T-helper 1 cell (primary cell): ENCODE data around the gene RGS4.
A peak's percentile ranks its signal among the peaks of the same experiment; 100 is the strongest.
"Not testable (repeated sequence)": the region's sequence is repeated elsewhere in the genome, so short reads cannot be mapped to it uniquely, and the experiment has no call there.

Experiments
- DNase-seq, 5 donors: peaks; one replicate each; pipeline ENCODE4 v3.0.0-alpha.2; 2012 to 2020

Gene RGS4

DNA sequence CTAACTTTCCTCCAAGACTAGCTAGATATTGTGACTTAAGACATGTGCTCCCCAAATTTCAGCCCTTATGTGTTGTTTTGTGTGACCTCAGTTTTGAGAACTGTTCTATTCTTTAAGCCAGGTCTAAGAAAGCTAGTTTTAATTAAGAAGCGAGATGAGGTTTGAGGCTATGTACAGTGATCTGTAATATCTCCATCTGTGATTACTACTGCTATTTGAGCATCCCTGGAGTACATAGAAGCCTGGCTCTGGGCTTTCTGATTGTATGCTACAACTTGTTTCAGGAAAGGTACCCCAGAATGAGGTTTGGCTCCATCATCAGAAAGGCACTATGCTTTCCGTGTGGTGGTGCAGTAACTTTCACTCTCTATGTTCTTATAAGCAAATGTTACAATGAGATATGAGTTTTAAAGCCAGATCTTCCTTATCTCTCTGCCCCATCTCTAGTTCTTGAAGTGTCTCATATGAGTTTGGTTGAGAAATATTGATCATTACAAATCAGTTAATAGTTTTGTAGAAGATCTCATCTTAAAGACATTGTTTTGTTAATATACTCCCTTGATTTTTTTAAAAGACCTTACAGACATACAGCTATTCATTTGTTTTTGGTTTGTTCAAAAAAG is 605 bp downstream of the RGS4 start:
- no peak for DNase-seq

DNA sequence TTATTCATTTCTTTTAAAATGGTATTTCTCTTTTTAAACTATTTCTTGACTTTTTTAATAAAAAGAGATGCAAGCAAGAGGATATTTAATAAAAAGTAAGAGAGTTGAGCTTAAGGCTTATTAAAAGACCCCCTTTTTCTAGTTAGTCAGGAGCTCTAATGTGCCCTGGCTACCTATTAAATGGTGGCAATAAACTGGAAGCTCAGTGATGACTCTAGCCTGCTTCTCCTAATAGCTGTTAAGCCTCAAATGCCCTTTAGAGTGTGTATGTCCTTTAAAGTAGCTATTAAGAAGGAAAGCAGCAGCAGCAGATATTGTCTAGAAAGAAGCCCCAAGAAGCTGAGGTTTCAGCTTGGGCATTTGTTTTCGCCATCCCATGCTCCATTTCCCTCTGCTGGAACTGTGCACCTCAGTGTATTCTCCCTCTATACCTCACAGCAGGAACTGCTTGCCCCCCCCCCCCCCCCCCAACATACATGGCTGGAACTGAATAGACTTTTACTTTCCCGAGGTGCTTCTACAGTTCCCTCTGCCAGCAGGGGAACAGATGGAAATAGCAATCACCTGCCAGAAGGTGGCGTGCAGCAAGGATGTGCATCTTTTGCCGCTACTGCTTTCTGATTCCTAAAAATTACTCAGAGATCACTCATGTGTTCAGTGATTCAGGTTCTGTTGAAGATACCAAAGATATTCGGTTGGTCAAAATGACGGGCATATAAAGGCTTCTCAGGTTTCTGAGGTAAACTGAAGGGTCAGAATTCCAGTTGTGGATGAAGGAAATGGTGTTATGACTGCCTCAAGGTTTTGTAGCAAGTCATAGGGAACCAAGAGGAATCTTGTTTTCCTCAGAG is 2.5 kb downstream of the RGS4 start:
- DNase-seq, result peak in 3 of 5 donors; percentile 5 to 36 (median 31)

DNA sequence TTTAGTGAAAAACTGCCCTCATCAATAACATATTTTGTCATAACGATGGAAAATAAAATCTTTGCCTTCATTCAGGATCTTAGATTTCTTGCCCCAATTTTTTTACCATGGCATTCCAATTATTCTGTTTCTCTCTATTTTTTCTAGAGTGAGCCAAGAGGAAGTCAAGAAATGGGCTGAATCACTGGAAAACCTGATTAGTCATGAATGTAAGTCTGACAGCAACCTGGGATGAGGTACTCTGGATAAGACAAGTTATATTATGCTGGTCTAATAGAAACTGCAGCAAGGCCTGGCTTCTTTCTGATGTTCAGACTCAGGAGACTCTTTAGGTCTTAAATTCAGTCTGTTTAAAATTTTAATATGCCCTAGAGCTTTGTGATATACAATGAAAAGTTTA is 3.5 kb downstream of the RGS4 start:
- no peak for DNase-seq

DNA sequence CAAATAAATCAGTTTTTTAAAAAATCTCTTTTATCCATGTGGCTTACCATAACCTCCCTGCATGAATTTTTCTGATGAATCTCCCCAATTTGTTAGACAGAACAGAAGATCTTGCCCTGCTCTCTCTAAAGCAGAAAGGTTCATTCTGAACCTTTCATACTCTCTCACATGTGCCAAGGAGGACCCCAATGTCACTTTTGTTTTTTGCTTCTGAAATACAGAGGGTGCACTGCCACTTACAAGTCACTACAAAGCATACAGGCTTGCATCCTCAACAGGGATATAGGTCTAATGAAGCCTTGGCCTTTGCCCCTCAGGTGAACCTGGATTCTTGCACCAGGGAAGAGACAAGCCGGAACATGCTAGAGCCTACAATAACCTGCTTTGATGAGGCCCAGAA is 4.8 kb downstream of the RGS4 start:
- DNase-seq, result no peak

DNA sequence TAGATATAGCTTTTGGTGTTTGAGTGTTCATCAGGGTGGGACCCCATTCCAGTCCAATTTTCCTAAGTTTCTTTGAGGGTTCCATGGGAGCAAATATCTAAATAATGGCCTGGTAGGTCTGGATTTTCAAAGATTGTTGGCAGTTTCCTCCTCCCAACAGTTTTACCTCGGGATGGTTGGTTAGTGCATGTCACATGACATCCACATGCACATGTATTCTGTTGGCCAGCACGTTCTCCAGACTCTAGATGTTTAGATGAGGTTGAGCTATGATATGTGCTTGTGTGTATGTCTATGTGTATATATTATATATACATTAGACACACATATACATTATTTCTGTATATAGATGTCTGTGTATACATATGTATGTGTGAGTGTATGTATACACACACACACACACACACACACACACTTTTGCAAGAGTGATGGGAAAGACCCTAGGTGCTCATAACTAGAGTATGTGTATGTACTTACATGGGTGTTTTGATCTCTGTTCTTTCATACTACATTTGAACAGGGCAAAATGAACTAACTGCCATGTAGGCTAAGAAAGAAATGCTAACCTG is 5.6 kb downstream of the RGS4 start:
- DNase-seq, result no peak

DNA sequence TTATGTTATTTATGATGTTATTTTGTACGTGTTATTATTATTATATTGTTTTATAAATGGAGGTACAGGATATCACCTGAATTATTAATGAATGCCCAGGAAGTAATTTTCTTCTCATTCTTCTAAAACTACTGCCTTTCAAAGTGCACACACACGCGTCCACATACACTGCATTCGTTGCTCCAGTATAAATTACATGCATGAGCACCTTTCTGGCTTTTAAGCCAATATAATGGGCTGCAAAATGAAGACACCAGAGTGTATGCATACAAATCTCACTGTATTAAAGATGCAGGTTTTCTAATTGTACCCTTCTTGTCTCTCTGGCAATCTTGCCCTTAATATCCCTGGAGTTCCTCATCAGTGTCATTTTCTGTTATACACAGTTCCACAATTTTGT is 6.9 kb downstream of the RGS4 start:
- DNase-seq, result no peak

DNA sequence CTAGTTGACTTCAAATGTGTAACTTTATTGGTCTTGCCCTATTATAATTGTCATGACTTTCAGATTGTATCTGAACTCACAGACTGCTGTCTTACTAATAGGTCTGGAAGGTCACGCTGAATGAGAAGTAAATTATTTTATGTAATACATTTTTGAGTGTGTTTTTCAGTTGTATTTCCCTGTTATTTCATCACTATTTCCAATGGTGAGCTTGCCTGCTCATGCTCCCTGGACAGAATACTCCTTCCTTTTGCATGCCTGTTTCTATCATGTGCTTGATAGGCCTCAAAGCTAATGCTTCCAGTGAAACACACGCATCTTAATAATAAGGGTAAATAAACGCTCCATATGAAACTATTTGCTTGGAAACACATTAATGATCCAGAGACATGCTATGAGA is 7.3 kb downstream of the RGS4 start:
- no peak for DNase-seq

DNA sequence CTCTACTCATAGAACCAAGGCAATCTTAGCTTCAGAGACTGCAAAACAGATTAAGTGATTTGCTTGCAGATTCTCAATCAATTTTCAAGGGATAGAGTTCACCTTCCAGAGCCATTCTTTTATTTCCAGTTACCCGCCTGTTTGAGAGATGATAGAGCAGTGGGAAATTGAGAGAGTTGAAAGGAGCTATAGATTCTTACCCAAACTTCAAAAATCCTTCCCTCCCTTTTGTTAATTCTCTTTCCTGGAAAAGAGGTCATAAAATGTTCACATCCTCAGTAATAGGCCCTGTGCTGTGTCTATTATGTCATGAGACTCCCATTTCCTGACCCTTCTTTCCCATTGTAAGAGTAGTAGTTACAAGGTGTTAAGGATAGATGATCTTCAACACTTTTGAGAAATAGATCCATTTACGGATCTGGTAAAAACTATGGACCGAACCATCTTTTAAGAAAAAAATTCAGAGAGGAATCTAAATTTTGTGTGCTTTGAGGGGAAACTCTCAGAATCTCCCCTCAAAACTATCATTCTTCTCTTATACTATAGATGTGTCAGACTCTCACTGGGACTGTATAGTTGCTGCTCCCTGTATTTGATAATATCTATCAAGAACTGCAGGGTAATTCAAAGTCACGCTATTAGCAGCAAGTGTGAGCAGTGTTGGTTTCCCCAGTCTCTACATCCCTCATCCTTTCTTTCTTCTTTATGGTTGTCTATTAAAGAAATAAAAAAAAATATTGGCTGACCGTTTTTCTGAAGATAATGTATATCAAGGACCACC is 8.0 kb downstream of the RGS4 start:
- DNase-seq, result no peak

DNA sequence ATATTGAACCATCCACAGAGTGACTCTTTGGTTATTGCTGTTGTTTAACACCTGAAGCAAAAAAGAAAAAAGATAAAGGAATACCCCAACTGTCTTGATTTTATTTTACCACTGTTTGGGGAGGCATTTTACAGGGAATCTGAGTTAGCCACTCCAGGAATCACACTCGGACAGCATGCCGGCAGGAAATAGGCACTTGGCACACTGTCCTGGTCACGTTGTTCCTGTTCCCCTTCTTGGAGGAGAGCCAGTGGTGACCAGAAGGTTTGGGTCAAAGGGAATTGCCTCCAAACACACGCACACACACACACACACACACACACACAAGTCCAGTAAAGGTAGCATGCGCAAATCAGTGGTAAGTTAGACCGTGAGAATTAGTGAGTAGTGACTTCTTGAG is 13.8 kb downstream of the RGS4 start:
- no peak for DNase-seq

DNA sequence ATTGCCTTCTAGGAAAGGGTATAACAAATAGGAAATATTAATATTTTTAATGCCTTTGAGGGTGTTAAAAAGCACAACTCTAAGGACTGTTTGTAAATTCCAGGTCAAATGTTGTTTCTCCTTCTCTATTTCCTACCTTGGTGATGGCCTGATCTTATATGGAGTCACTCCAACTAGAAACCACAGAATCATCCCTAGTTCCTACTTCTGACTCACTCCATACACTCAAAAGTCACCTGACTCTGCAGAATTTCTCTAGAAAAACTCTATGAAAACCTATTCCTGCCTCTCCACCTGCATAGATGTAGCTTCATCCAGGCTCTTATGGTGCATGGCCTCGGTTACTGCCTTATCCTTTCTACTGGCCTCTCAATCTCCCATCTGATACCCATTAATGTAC is 14.5 kb downstream of the RGS4 start:
- DNase-seq, result no peak

DNA sequence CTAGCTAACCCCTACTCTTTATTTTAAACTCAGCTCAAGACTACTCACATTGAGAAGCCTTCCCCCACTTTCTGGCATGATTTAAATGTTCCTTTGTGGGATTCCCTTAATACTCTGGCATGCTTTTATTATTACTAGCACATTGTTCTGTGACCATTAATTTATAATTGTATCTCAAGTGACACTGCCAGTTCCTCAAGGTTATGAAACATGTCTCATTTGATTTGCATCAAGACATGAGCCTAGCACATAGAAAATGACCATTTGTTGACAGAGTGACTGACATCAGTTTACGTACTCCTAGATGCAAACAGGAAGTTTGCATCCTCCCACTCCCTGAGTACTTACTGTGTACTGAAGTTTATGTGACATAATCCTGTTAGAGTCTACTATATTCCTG is 15.2 kb downstream of the RGS4 start:
- no peak for DNase-seq

DNA sequence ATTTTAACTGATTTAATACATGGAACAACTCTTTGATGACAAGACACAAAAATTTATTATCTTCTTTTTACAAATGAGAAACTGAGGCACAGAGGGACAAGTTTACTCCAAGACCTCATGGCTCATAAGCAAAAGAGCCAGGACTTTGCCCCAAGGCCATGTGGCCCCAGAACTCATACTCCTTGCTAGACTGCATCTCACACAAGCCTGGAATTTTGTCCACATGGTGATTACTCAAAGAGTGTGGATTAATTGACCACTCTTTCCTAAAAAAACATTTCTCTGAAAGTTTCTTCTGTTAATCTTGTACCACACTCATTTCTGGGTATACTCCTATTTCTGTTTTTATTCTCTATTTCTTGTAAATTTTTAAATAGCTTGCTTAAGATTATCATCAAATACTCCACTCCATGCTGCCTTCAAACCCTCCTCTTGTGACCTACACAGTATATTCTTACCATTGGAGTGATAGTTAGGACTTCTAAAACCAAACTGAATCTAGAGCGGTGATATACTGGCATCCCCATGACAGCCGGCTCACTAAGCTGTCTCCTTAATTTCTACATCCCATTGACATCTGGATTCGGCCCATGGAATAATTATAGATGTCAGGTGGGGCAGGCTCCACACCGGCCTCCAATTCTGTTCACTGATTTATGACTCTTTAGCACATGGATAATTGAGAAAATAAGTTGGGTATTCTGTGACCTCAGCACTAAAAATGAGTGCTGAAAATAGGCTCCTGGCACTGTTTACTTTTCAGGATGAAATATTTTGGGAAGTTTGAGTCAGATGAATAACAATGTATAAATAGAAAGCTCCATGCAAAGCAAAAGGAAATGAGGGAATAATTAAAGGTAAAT is 16.1 kb downstream of the RGS4 start:
- no peak for DNase-seq

DNA sequence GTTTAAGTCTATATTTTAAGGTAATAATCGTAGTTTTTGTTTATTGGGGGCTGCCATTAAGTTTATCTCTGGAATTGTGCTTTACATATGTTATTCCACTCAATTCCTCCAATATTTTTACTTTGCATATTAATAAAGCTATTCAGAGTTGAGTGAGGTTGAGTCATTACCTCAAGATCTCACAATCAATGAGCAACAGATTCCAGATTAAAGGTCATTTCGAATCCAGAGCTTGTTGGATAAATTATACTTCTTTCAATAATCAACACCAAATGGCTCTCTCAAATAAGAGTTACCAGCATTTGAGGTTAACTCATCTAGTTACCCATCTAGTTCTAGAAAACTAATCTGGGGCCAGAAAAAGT is 16.7 kb downstream of the RGS4 start:
- no peak for DNase-seq

DNA sequence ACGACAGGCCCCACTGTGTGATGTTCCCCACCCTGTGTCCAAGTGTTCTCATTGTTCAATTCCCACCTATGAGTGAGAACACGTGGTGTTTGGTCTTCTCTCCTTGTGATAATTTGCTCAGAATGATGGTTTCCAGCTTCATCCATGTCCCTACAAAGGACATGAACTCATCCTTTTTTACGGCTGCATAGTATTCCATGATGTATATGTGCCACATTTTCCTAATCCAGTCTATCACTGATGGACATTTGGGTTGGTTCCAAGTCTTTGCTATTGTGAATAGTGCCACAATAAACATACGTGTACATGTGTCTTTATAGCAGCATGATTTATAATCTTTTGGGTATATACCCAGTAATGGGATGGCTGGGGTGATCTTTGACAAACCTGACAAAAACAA is 20.0 kb downstream of the RGS4 start:
- not testable (repeated sequence) for DNase-seq

DNA sequence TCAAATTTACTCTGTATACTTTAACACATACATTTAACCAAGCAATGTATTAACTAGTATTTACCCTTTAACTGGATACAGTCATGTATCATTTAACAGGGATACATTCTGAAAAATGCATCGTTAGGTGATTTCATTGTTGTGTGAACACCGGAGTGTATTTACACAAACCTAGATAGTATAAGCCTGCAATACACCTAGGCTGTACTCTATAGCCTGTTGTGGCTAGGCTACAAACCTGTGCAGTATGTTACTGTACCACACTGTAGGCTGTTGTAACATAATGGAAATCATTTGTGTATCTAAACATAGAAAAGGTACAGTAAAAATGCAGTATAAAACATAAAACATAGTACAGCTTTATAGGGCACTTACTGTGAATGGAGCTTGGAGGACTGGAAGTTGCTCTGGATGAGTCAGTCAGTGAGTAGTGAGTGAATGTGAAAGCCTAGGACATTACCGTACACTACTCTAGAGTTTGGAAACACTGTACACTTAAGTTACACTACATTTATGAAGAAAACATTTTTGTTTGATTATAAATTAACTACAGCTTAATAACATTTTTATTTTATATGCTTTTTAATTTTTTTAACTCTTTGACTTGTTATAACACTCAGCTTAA is 21.3 kb downstream of the RGS4 start:
- DNase-seq, result no peak

DNA sequence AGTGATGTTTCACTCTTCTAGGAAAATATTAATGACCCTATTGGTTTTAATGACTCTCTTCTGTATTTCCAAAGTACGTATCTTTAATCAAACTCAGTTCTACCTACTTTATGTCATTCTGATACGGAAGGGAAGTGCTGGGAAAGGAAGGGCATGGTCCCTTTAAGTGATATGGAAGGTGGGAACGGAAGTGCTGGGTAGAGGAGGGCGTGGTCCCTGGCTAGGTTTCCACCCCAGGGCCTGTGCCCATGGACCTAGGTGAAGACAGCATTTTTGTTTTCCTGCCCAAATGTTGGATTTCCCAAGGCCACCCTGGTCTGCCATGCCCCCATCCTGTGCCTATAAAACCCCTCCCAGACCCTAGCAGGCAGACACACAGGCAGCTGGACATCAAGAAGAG is 24.0 kb downstream of the RGS4 start:
- DNase-seq, result no peak

DNA sequence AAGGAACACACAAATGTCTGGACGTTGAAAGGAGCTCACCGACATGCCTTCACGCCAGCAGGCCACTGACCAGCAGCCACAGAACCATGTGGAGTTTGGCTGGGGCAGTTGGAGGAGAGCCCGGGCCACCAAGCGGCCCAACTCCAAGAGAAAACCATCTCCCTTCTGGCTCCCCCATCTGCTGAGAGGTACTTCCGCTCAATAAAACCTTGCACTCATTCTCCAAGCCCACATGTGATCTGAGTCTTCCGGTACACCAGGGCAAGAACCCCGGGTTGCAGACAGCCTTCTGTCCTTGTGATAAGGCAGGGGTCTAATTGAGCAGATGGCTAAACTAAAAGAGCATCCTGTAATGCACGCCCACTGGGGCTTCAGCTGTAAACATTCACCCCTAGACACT is 24.4 kb downstream of the RGS4 start:
- DNase-seq, result no peak

DNA sequence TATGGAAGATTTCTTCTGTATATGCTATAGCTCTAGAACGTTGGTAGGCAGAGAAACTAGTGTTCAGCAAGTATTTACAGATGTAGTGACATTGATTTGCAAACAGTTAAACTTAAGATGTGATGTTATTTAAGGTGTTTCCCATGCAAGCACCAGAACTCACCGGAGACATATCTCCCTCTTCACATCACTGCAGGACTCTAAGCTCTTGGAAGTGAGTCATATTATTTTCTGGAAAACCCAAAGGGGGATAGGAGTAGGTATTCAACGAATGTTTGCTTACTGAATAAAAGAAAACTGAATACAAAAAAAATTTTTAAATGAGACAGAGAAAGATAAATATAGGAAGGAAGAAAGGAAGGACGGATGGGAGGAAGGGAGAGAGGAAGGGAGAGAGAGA is 25.0 kb downstream of the RGS4 start:
- DNase-seq, result no peak

DNA sequence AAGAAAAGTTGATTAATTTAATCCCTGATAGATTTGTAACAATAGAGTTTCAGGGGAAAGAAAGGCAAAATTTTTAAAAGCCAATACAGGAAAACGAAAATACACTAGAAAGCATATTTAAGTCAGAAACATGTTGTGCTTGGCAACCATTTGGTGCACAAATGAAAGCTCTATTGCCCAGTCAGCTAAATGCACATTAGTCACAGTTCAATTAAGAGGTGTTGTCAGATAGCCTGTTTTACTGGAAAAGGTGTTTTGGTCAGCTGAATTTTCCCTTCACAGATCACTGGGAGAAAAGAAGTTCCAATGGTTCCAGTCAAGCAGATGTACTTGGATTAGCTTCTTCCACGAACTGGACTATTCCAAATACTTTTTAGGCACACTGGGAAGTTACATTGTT is 25.4 kb downstream of the RGS4 start:
- DNase-seq, result no peak

DNA sequence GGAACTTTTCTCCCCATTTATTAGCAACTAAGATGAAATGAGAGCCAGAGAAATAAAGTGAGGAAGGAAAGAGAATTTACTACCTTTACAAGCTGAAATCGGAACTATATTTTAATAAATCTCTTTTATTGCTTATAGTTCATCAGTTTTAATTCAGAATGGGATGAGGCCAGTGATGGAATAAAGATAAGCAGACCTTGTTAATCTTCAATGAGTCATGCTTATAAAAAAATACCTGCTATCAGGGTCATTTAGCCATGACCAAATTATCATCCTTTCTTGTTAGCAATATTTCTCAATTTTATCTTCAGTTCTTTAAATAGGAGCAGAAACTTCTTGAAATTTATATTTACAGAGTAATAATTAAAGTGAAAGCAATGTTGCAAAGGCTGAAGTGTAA is 26.1 kb downstream of the RGS4 start:
- DNase-seq, result no peak

DNA sequence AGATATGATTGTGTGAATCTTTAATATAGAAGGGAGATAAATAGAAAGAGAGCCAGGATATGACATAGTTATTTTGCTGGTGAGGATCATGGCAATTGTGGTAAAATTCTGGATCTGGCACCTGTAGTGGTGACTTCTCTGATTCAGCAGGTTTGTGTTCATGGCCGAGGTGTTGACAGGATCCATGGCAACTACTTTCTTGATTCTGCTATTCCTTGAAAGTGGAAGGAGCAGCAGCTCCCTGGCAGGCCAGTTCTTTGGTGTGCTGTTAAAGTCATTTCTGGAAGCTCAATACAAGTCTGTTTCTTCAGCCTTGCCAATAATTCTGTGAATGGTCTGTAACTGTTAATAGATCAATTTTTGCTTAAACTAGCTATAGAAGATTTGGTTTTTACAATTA is 33.4 kb downstream of the RGS4 start:
- DNase-seq, result no peak
